ENCODE measurements around the gene LAMA2. TPM values are rescaled to one million over a fixed set of nuclear protein-coding genes. Genes with fewer than 3 reads are reported as not detected.

The LAMA2 gene
- total RNA-seq, 1 donor: not detected

GRCh38 chr6:129251669-129252376 is 368.9 kb downstream of the LAMA2 start:
- peak; percentile 11 to 43 (median 15) for DNase-seq (ENCODE audit: low read depth in 2 of 3, low spot score in 2 of 3)

GRCh38 chr6:129252377-129253071 is 369.6 kb downstream of the LAMA2 start:
- DNase-seq (ENCODE audit: low read depth in 2 of 3, low spot score in 2 of 3): no peak

GRCh38 chr6:129253242-129253641 is 370.3 kb downstream of the LAMA2 start:
- no peak for DNase-seq (ENCODE audit: low read depth in 2 of 3, low spot score in 2 of 3)

DNA sequence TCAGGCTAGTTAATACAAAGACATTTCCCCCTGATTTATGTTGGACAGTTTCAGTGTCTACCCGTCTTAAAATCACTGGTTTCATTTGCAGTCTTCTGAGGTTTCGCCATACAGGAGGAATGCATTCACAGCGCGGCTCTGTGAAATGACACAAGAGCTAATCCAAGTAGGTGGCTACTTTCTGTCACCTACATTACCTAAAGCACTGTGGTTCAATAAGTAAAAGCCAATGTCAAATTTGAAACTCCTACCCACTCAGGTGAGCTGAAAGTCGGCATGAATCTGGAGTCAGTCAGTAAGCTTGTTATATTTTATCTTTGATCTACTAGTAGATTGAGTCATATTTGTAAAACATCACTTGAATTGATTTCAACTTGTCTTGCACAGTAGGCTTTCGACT is 370.8 kb downstream of the LAMA2 start:
- DNase-seq (ENCODE audit: low read depth in 2 of 3, low spot score in 2 of 3): no peak

DNA sequence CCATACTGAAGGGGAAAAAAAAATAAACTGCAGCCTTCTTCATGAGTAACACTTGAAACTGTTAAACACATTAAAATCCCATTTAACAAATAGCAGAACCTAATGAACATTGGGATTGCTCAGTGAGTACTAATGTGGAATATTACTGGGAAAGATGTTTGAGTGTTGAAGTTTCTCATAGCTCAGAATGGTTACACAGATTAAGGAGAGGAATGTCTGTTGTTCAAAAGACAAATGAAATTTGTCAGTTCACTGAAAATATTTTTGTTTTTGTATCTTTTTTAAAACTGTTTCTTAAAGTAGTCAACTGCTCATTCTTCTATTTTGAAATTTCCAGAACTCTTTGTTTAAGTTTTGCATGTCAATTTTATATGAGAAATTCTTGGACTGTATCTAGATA is 374.3 kb downstream of the LAMA2 start:
- no peak for DNase-seq (ENCODE audit: low read depth in 2 of 3, low spot score in 2 of 3)

DNA sequence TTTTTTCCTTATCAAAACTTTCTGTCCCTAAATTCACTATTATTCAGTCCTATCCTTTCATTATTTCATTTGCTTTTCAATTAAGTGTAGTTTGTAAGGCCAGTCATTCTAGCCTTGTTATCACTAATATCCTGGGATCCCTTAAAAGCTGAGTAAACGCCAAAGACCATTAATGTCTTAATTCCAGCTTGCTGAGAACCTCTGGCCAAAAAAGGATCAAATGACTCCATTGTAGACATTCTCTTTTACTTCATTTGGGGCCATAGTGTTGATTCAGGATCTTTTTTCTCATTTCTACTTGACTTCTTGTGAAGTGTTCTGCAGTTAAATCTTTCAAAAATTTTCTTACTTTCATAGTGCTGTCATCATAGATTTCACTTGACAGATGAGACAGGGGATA is 379.7 kb downstream of the LAMA2 start:
- DNase-seq (ENCODE audit: low read depth in 2 of 3, low spot score in 2 of 3): no peak

- no peak for DNase-seq (ENCODE audit: low read depth in 2 of 3, low spot score in 2 of 3)
Observed at GRCh38 chr6:129263176-129263575, 380.2 kb downstream of the LAMA2 start.

DNA sequence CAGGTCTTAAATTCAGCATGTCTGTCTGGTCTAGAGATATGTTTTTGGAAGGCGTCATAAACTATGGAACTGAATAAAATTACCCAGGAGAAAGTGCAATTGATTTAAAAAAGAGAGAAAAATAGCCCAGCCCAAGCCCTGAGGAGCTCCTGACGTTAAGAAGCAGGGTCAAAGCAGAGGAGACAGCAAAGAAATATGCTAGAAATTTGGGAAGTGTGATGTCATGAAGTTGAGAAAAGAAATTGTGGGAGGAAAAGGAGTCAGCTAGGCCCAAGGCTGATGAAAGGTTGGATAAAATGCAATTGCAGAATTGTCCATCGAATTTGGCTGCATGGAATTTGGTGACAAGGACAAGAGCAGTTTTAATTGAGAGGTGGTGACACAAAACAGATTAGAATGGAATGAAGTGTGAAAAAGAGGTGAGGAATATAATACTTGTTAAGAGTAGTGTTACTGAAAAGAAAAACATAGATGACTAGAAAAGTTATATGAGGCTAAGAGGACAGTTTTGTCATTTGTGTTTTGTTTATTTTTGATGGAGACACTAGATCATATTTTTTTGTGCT is 381.6 kb downstream of the LAMA2 start:
- no peak for DNase-seq (ENCODE audit: low read depth in 2 of 3, low spot score in 2 of 3)

- no peak for DNase-seq (ENCODE audit: low read depth in 2 of 3, low spot score in 2 of 3)
Observed at GRCh38 chr6:129267028-129267427, 384.1 kb downstream of the LAMA2 start.

DNA sequence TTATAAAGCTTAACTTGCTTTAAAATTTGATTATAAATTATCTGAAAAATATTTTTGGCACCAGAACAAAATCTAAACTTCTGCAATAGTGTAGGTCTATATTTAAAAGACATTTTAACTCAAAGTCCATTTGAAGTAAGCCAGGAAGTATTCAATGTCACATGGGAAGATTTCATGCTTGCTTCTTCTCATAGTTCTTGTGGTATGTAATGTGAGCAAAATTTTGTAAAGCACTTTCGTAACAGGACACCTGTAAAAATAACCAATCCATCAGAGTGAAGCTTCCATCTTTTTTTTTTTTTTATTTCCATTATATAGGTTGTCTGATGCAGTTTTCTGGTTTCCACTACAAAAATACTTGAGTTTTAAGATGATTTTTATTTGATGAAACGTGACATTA is 386.1 kb downstream of the LAMA2 start:
- DNase-seq (ENCODE audit: low read depth in 2 of 3, low spot score in 2 of 3): no peak

DNA sequence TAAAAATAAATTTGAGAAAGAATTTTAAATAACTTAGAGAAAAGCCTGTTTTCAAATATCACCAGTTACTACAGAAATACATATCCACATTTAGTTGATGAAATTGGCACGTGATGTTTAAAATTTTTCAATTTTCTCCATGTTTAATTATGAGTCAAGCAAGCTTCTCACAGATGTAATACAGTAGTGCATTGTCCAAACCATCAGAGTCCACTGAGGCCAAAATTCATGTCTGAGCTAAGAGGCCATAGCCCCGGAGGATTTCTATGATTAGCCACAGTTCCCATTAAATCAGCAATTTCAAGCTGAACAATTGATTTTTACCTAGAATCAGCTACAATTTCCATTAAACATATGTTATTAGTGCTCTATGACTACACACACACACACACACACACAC is 387.0 kb downstream of the LAMA2 start:
- no peak for DNase-seq (ENCODE audit: low read depth in 2 of 3, low spot score in 2 of 3)

DNA sequence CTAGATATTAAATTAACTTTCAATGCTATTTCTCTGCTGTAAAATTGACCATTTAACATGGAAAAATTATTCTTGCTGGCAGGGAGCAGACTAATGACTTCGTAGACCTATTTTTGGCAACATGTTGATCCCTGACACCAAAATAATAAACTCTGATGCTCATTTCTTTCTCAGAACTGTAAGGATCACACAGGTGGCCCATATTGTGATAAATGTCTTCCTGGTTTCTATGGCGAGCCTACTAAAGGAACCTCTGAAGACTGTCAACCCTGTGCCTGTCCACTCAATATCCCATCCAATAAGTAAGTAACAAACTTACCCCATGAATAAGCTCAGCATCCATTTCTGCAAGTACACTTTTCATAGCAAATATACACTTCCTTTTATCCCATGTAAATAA is 387.5 kb downstream of the LAMA2 start:
- DNase-seq (ENCODE audit: low read depth in 2 of 3, low spot score in 2 of 3): no peak

- no peak for DNase-seq (ENCODE audit: low read depth in 2 of 3, low spot score in 2 of 3)
Observed at GRCh38 chr6:129273161-129273560, 390.2 kb downstream of the LAMA2 start.

- no peak for DNase-seq (ENCODE audit: low read depth in 2 of 3, low spot score in 2 of 3)
Observed at GRCh38 chr6:129276461-129276860, 393.5 kb downstream of the LAMA2 start.

DNA sequence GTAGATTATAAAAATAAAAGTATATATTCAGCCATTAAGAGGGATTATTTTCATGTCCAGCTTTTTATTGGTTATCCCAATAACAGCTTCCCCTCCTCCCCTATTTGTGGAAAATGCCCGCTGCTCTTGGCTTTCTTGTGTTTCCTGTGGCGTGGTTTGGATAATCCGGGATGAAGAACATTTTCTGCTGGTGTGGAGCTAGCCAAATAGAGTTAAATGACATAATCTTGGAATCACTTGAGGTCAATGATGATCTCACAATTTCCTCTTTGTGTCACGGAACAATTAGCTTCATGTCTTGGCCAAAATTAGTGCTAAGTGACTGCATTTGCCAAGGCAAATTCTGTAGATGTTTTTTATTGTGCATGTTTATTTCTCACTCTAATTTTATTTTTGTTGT is 394.0 kb downstream of the LAMA2 start:
- DNase-seq (ENCODE audit: low read depth in 2 of 3, low spot score in 2 of 3): no peak

DNA sequence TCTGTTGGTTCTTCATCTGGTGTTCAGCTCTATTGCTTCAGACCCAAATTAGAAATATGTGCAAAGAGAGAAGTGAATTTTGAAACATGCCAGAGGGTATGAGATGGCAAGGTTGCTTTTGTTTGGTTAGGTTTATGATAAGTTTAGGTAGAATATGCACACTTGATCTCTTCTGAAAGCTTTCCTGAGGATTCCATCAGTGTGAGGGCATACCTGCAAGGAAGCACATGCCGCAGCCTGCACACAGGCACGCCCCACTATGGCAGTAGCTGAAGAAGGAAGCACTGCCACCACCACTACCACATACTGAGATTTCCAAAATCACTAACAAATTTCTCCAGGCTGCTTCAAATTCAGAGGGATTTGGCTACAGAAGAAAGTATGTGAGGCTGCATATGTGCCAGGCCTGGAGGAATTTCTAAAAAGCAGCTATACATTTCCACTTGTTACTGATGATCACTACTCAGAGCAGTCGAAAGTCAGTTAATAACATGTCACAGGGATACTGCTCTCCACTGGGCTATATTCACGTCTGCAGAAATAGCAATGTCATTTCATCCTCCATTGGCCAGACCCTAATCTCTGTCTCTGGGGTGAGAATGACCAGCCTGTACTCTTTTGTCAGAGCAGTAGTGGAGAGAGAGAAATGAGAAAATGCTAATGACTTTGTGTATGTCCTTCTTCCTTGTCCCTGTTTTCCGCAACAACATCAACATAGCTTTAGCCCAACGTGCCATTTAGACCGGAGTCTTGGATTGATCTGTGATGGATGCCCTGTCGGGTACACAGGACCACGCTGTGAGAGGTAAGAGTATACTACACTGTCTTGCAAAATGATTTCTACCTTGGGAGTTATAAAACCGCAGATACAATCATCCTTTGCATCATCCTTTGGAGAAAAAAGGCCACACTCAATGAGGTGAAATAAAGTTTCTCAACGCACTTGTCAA is 396.7 kb downstream of the LAMA2 start:
- DNase-seq (ENCODE audit: low read depth in 2 of 3, low spot score in 2 of 3): no peak

GRCh38 chr6:129280293-129280644 is 397.3 kb downstream of the LAMA2 start:
- DNase-seq (ENCODE audit: low read depth in 2 of 3, low spot score in 2 of 3): no peak

- no peak for DNase-seq (ENCODE audit: low read depth in 2 of 3, low spot score in 2 of 3)
Observed at GRCh38 chr6:129280749-129281148, 397.8 kb downstream of the LAMA2 start.

DNA sequence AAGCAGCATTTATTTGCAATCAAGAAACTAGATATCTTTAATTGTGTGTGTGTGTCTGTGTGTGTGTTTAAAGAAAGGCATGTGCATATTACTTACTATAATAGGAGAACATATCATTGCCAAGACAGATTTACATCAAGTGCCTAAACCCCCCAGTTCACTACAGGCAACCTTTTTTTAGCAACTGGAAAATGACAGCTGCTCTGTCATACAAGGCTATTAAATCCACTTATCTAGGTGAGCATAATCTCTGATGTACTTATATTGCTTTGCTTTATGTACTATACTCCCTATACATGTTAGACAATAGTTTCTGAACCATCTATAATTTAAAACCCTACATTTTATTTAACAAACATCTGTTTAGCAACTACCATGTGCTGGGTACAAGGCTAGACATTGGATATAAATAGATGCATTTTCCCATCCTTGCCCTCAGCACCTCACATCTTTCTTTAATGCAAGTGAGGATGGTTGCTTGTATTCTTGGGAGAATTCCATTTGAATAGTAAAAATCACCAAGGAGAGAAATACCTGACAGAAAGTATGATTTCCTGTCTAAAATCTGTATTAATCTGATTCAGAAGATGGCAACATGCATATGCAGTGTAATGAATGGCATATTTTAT is 398.3 kb downstream of the LAMA2 start:
- no peak for DNase-seq (ENCODE audit: low read depth in 2 of 3, low spot score in 2 of 3)

GRCh38 chr6:129282019-129282418 is 399.1 kb downstream of the LAMA2 start:
- no peak for DNase-seq (ENCODE audit: low read depth in 2 of 3, low spot score in 2 of 3)

GRCh38 chr6:129284225-129284624 is 401.3 kb downstream of the LAMA2 start:
- DNase-seq (ENCODE audit: low read depth in 2 of 3, low spot score in 2 of 3): no peak

Data from hematopoietic multipotent progenitor cell (in vitro differentiated cells).